ENCODE results near the gene YAP1.

The YAP1 gene

GRCh38 chr11:102163368-102163767 lies 53.1 kb downstream of the YAP1 start:
- H3K4me3 ChIP-seq (replicated peaks in 1 of 2; ENCODE audit: low read depth in 2 of 2, low read length in 2 of 2) = no peak overlapping the region
- TF ChIP-seq CTCF (IDR thresholded peaks at IDR 0.05; ENCODE audit: low read depth, low read length) = no peak
- DNase-seq (ENCODE audit: low read depth in 2 of 2) = no peak

GRCh38 chr11:102166175-102167064 lies 56.2 kb downstream of the YAP1 start:
- H3K4me3 ChIP-seq (replicated peaks in 1 of 2; ENCODE audit: low read depth in 2 of 2, low read length in 2 of 2) = no peak overlapping the region

GRCh38 chr11:102168481-102168880 lies 58.2 kb downstream of the YAP1 start:
- no peak for TF ChIP-seq CTCF (IDR thresholded peaks at IDR 0.05; ENCODE audit: low read depth, low read length)
- peak in 1 of 2 donors; percentile 35 for DNase-seq (ENCODE audit: low read depth in 2 of 2)
- no peak overlapping the region for H3K4me3 ChIP-seq (replicated peaks in 1 of 2; ENCODE audit: low read depth in 2 of 2, low read length in 2 of 2)

More at GRCh38 chr11:102166175-102167064, 56.2 kb downstream of the YAP1 start:
- no peak for TF ChIP-seq CTCF (IDR thresholded peaks at IDR 0.05; ENCODE audit: low read depth, low read length)
- no peak for DNase-seq (ENCODE audit: low read depth in 2 of 2)

GRCh38 chr11:102171101-102171500 lies 60.9 kb downstream of the YAP1 start:
- DNase-seq (ENCODE audit: low read depth in 2 of 2) = peak; percentile 82 to 87
- no peak for TF ChIP-seq CTCF (IDR thresholded peaks at IDR 0.05; ENCODE audit: low read depth, low read length)

GRCh38 chr11:102172127-102172848 lies 62.0 kb downstream of the YAP1 start:
- TF ChIP-seq CTCF (IDR thresholded peaks at IDR 0.05; ENCODE audit: low read depth, low read length) = no peak
- H3K4me3 ChIP-seq (replicated peaks in 1 of 2; ENCODE audit: low read depth in 2 of 2, low read length in 2 of 2) = peak overlapping the region in 1 of 2 donors; percentile 37
- DNase-seq (ENCODE audit: low read depth in 2 of 2) = peak; percentile 75 to 88

More at GRCh38 chr11:102171101-102171500, 60.9 kb downstream of the YAP1 start:
- H3K4me3 ChIP-seq (replicated peaks in 1 of 2; ENCODE audit: low read depth in 2 of 2, low read length in 2 of 2) = peak overlapping the region in 1 of 2 donors; percentile 37

- H3K4me3 ChIP-seq (replicated peaks in 1 of 2; ENCODE audit: low read depth in 2 of 2, low read length in 2 of 2) = no peak overlapping the region
- no peak for TF ChIP-seq CTCF (IDR thresholded peaks at IDR 0.05; ENCODE audit: low read depth, low read length)
- peak in 1 of 2 donors; percentile 48 for DNase-seq (ENCODE audit: low read depth in 2 of 2)
Measured at GRCh38 chr11:102177126-102177525, 66.9 kb downstream of the YAP1 start.
